ENCODE data around the gene IL17RD.
A peak's percentile ranks its signal among the peaks of the same experiment; 100 is the strongest.

IL17RD gene

DNA sequence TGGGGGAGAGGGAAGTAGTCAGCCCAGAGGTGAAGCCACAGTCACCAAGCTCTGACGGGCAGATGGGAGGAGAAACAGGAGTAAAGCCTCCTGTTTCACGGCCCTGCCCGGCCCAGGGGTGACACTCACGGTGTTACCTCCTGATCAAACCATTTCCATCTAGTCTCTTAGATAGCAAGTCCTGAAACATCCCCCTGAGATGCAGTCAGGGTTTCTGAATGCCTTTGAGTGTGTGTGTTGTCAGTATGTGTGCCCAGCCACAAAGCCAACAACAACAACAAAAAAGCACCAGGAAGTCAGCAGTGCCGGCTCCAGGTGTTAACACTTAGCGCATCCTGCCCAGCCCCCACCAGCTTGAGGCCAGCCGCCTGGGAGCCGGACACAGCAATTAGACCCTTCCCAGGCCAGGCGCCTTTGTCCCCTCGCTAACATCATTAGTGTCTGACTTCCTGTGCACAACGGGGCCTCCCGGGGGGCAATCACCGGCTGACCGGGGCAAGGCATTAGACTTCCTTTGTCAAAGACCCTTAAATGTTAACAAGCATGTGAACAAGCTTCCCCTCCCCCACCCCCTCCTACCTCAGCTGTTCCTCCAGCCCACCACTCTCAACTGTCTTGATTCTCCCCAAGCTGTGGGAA is 34.5 kb downstream of the IL17RD start:
- DNase-seq (ENCODE audit: low read depth in 2 of 2): no peak

DNA sequence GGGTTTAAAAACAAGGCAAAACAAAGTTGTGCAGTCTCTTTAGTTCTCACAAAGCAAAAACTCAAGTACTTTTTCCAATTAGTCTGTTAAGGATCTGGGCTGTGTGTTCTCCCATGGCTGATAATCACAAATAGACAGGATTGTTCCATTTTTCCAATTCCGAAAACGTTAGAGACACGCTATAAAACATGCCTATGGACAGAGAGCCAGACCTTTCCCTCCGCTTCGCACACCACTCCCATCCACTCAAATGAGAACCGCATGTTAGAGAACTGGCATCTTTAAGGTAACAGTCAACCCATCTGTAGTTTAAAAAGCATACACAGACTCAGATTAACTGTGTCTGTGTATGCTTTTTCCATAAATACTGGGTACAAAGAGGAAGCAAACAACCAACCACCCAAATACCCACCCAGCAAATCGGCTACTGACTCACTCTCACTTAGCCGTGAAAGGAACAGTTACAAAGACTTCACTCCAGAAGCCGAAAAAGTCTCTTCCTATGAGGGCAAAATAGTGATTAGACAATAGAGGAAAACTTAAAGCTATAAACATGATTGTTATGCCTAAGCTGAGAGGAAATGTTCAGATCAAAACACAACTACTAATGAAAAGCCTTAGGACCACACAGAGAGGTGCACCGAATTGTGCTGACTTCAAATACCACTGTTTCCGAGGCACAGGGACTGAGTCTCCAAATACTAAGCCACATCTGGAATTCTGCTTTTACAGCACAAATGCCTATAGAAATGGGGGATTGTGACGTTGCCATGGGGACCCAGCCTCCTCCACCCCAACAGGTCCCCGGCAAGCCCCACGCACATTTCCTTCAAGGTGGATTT is 36.1 kb downstream of the IL17RD start:
- DNase-seq (ENCODE audit: low read depth in 2 of 2): no peak

GRCh38 chr3:57127891-57128518 is 37.1 kb downstream of the IL17RD start:
- DNase-seq (ENCODE audit: low read depth in 2 of 2): no peak

GRCh38 chr3:57126244-57126643 is 38.9 kb downstream of the IL17RD start:
- no peak for DNase-seq (ENCODE audit: low read depth in 2 of 2)

DNA sequence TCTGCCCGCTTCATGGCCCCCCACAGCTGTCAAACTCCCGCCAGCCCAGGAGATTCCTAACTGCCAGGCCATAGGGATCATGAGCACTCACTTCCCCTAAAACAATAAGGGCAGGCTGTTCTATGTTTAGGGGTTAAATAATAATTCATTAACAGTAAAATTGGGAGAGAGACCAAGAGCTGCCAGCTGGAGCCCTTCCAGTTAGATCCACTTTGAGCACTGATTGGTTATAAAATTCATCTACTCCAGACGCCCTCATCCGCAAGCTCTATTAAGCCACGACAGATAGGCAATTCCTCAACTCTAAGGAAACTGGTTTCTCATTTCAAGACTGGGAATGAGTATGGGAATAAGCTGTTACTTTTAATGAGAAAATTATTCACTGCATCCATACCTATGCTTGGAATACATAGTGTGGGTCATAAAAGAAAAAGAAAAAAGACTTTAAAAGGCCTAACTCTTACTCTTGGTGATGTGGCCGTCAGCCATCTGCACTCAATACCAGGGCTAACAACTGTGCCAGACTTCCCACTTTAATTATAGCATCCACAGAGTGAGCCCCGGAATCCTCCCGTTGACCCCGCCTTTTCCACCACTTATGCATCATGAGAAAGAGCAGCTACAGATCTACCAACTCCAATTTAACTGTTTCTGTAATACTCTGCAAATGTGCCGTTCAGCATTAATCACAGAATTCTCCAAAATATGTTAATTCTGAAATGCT is 44.5 kb downstream of the IL17RD start:
- DNase-seq (ENCODE audit: low read depth in 2 of 2): no peak

DNA sequence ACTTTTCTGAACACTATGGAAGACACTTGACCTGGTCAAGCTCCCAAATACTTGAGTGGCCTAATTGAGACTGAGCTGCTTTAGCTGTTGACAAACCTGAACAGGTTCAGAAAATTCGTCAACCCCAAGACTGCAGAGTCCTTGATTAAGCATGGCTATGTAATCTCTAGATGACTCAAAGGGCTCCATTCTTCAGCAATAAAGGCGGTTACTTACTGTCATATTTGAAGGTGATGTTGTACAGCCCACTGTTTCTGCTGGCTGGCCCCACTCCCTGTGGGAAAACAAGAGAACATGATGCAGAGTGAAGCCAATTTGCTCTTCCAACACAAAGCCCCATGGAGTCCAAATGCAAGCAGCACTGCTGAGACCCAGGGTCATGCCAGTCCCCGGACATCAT is 45.1 kb downstream of the IL17RD start:
- no peak for DNase-seq (ENCODE audit: low read depth in 2 of 2)

- no peak for DNase-seq (ENCODE audit: low read depth in 2 of 2)
Measured at GRCh38 chr3:57118254-57118653, 46.9 kb downstream of the IL17RD start.

GRCh38 chr3:57116501-57116900 is 48.7 kb downstream of the IL17RD start:
- DNase-seq (ENCODE audit: low read depth in 2 of 2): no peak

GRCh38 chr3:57112206-57112605 is 52.9 kb downstream of the IL17RD start:
- DNase-seq (ENCODE audit: low read depth in 2 of 2): no peak

DNA sequence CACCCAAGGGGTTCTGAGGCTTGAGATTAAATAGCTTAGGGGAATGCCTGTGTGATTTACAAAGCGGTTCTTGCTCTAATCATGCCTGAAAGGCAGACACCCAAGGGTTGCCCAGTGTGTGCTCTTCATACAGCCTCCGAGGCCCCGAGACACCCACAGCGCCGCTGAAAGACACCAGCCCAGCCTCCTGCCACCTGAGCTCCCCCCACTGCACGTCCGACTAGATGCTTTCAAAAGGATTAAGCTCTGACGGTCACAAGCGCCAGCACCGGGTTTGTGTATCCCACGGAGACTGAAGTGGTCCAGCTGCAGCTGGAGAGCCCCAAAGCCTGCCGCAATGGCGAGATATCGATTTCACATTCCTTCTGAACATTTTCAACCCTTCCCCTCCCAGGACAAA is 54.4 kb downstream of the IL17RD start:
- no peak for DNase-seq (ENCODE audit: low read depth in 2 of 2)

GRCh38 chr3:57110214-57110613 is 54.9 kb downstream of the IL17RD start:
- no peak for DNase-seq (ENCODE audit: low read depth in 2 of 2)

- DNase-seq (ENCODE audit: low read depth in 2 of 2): no peak
Measured at GRCh38 chr3:57109437-57110199, 55.5 kb downstream of the IL17RD start.

DNA sequence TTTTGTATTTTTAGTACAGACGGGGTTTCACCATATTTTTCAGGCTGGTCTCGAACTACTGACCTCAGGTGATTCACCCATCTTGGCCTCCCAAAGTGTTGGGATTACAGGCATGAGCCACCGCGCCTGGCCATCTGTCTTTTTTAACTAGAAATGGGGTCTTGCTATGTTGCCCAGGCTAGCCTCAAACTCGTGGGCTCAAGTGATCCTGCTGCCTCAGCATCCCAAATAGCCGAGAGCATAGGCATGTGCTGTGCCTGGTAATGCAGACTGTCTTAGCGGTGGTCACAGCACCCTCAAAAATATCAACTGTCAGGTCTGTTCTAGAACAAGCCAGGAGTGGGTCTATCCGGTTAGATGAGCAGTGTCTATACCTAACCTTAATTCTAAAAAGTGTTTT is 56.5 kb downstream of the IL17RD start:
- no peak for DNase-seq (ENCODE audit: low read depth in 2 of 2)

GRCh38 chr3:57105585-57105984 is 59.6 kb downstream of the IL17RD start:
- no peak for DNase-seq (ENCODE audit: low read depth in 2 of 2)

- peak; percentile 7 to 49 for DNase-seq (ENCODE audit: low read depth in 2 of 2)
Measured at GRCh38 chr3:57100046-57100695, 65.0 kb downstream of the IL17RD start.

DNA sequence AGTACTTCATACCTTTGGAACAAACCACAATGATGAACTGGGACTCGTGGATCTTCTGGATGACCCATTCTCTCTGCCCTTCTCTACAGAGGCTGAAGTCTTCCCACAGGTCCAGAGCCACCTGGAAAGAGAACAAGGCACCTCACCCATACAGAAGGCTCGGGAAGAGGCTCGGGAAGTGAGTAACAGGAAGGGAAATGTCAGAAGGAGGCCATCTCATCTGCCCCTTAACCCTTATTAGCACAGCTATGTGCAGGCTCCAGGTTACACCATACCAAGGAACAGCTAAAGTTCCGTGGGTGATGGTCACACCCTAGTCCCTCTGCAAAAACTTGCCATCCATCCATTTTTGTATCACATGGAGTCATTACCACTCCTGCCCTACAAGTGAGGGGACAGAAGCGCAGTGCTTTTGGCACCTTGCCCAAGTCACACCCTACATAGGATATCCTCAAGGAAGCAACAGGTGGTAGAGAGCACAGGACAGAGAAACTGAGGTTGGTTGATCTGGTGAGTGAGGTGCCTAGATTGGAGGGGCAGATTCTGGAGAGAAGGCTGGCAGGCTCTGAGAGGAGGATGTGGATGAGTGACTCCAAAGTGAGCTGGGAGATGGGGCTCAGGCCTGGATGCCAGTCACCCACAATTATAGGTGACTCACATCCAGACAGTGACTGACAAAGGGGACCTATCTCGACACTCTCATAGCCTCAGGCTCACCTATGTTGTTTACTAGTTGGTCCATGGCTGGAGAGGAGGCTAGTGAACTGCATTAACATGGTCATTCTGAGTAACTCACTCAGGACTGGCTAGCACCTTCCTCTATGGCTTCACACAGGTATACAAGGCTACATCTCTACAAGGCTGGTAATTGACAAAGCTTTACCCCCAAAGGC is 66.5 kb downstream of the IL17RD start:
- no peak for DNase-seq (ENCODE audit: low read depth in 2 of 2)

DNA sequence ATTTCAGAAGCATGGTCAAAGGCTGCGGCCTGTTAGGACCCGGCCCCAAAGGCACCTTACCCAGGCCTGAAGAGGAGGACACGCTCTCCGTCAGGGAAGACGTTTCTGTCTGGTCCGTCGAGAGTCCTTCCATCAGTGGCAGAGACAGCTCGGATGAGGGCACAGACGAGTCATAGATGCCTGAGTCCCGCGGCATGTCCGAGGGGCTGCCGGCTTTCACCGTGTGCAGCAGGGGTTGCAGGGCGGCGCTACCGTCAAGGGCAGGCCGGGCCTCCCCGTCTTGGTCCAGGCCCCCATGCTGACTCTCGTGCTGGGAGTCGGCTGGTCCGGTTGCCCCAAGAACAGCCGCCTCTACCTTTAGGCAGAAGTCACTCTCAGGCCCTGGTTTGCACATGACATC is 67.6 kb downstream of the IL17RD start:
- DNase-seq (ENCODE audit: low read depth in 2 of 2): no peak

- DNase-seq (ENCODE audit: low read depth in 2 of 2): no peak
Measured at GRCh38 chr3:57095363-57095762, 69.8 kb downstream of the IL17RD start.

GRCh38 chr3:57094575-57094974 is 70.6 kb downstream of the IL17RD start:
- DNase-seq (ENCODE audit: low read depth in 2 of 2): no peak

DNA sequence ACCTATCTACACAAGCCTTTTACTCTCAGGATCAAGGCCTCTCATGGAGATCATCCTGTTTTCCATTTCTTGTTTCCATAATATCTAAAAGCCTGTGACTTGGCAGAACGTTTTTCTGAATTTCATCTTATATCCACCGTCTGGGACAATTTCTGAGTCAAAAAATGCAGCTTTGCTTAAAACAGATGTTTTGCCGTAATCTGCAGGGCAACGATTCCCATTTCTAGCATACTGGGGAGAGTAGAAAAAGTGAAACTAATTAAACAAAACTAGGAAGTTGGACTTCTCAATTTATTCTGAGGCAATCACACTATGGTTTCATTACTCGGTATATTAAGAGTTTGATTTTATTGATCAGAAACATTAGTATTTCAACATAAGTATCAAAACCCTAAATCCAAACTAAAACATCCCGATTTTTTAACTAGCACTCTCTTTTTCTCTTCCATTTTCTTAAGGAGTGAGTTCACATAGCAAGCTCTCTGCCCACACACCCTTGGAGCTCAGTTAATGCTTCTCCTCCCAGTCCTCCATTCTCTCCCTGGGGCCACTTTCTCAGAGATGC is 71.1 kb downstream of the IL17RD start:
- DNase-seq (ENCODE audit: low read depth in 2 of 2): no peak
